ENCODE measurements around the gene LMAN1L.

GRCh38 chr15:74773731-74774252 is 38.8 kb upstream of the LMAN1L start:
- TF ChIP-seq ZNF274 (IDR thresholded peaks at IDR 0.05; ENCODE audit: low read depth, low read length), result no peak
- TF ChIP-seq SUZ12 (IDR thresholded peaks at IDR 0.05; ENCODE audit: extremely low read depth, insufficient read depth, insufficient read length), result no peak
- no peak for TF ChIP-seq YY1 (IDR thresholded peaks at IDR 0.05; ENCODE audit: insufficient read depth, insufficient read length)

All from NT2/D1 (cell line).